GM19324 (cell line): ENCODE results near the gene MOSPD3.

Source experiments
- ATAC-seq: cut with Tn5 transposase; IDR thresholded peaks from one replicate; pipeline ENCODE4 v1.9.1; 2021; ENCODE audit warnings: mild to moderate bottlenecking, moderate library complexity; ENCODE audit not compliant: unreplicated experiment, low FRiP score

MOSPD3 gene

DNA sequence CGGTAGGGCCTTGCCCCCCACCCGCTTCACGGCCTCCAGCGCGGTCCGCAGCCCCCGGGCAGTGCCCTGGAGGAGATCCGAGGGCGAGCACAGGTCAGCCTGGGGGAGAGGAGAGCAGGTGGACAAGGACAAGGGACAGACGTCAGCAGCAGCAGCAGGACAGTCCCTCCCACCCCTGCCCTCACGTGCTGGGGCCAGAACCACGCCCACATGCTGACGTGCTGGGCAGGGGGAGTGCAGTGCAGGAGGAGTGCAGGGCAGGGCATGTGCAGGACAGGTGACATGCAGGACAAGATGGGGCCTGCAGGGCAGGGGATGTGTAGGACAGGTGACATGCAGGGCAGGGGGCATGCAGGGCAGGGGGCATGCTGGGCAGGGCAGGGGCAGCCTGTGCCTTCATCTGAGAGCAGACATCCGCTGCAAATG is 37.1 kb upstream of the MOSPD3 start:
- ATAC-seq: no peak

DNA sequence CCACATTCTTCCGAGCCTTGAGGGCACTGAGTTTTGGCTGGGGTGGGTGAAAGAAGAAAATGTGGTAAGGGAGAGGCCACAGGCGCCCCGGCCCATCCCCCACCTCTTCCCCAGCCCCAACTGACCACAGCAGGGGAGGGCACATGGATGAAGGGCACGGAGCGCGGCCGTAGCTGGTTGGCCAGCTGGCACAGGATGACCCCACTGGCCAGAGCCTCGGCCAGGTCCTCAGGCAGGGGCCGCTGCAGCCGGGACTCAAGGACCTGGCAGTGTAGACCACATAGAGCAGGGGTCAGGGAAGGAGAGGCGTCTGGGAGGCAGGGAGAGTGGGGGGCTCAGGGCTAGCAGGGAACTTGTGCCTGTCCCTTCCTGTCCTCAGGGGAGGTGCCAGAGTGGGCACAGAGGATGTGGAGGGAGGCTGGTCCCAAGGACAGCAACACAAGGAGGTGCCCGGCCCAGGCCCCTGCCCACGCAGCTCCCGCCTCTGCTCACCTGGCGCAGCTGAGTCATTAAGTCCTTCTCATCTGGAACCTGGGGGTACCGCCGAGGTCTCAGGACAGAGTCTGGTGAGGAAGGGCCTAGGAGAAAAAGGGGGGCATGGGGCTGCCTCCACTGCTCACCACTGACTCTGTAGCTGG is 36.5 kb upstream of the MOSPD3 start:
- no peak for ATAC-seq

DNA sequence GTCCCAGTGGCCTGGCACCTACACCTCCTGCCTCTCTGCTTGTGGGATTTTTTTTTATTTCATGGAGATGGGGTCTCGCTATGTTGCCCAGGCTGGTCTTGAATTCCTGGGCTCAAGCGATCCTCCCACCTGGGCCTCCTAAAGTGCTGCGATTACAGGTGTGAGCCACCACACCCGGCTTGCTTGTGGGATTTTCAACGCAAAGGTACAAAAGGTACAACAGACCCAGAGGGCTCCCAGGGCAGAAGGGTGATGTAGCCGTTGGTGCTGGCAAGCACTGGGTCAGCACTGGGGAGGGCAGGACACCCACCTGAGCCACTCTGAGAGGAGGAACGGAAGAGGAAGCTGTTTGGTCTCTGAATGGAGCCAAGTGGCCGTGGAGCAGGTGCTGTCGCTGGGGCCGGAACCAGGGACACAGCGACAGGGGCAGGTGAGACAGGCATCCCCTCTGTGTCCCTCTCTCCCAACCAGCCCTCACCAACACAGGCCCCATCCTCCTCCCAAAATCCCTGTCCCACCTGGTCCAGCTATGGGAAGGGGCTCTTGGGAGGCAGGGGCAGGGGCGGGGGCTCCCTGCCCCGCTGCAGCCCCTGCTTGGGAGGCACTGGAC is 35.9 kb upstream of the MOSPD3 start:
- ATAC-seq: no peak

DNA sequence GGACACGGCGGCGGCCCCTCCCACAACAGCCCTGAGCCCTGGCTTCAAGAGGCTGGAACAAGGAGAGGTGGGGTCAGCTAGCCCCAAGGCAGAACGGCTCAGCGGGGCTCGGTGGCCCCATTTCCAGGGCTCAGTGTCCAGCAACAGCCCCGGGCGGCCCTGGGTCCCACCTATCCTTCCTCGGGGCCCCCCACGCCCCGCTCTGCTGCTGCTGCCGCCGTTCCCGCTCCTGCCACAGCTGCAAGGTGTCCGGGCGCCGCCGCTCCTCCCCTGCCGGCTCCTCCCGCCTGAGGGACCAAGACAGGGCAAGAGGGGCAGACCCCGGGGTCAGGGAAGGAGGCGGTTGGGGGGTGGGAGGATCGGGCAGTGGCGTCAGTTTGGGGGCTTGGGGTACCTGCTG is 35.2 kb upstream of the MOSPD3 start:
- ATAC-seq: no peak

DNA sequence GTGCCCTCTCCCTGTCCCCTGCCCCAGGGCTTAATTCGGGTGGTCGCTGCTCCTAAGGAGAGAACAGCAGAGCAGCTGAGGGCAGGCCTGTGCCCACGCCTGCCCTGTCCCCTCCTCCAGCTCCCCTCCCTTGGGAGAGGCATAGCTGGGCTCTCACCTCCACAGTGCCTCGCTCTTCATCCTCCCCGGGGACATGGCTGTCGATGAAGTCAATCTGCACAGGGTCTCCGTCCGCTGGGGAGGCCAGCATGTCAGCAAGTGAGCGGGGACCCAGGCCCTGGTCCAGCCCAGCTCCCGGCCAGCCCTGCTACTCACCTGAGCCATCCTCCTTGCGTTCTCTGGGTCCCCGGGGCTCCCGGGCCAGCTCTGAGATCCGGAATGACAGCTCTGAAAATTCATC is 34.8 kb upstream of the MOSPD3 start:
- ATAC-seq: no peak

DNA sequence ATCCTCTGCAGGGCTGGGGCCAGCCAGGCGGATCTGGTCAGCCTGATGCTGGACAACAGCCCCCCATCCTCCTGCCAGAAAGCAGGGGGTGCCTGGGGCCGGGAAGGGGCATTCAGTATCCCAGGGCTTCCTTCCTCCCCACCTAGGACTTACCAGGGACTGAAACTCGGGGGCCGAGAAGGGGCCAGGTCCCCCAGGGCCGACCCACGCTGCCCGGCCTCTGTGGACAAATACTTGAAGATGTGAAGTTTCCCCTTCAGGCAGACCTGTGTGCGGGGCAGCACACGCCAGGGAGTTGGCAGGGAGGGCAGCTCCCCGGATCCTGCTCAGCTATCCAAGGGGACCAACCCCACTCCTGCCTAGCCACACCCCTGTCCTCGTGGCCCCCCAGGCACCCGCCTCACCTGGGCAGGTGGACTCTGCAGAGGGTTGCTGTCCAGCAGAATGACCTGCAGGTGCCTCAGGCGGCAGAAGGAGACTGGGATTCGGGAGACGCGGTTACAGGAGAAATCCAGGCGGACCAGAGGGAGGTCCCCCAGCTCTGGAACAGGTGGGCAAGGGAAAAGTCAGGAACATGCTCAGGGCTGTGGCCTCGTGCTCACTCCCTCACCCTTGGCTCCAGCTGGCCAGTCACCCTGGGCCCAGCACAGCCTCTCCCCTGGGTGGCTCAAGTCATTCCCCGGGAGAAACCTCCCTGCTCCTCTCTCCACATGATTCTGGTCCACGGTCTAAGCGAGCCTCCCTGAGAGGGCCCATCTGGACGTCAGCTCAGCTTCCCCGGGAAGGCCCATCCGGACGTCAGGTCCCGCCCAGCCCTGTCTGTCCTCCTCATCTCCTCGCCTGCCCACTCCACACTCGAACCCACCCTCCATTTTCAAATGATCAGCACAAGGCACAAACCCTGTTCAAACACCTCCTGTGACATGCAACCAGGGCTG is 33.8 kb upstream of the MOSPD3 start:
- ATAC-seq: no peak

DNA sequence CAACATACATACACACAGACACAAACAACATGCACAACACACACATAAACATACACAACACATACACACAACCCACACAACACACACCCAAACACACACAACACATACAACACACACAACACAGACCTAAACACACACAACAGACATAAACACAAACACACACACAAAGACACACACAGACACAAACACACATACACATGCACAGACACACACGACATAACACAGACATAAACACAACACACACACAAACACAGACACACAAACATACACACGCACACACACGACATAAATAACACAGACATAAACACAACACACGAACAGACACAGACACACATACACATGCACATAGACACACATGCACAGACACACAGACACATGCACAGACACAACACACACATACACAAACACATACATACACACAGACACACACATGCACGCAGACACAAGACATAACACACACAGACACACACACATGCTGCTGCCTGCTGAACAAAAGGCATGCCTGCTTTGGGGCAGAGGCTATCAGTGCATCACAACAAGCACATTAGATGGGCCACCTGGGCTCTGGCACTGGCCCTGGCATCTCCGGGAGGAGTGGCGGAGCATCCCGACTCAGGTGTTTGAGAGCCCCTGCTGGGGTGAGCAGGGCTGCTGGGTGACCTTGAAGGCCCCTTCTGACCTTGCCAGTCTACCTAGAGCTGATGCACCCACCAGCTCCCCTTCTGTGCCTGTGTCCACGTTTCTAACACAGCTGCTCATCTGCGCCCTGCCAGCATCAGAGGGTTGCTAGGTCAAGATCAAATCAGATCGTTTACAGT is 31.7 kb upstream of the MOSPD3 start:
- ATAC-seq: no peak

DNA sequence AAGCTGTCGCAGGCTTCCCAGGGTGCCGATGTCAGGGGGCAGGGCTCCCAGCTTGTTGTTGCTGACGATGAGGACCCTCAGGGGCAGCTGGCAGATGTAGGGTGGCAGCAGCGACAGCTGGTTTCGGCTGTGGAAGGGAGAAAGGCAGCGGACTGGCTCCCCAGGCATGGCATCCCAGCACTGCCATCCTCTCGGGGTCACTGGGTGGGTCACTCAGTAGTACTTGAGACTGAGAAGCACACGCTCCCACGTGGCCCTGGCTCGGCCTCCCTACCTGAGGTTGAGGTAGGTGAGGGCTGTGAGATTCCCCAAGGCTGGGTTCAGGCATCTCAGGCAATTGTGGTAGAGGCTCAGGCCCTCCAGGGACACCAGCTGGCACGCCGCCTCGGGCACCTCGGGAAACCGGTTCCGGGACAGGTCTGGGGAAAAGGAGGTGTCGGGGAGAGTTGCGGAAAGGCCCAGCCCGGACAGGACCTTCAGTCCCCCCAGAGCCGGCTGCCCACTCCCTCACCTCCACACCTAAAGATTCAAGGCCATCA is 30.2 kb upstream of the MOSPD3 start:
- no peak for ATAC-seq

DNA sequence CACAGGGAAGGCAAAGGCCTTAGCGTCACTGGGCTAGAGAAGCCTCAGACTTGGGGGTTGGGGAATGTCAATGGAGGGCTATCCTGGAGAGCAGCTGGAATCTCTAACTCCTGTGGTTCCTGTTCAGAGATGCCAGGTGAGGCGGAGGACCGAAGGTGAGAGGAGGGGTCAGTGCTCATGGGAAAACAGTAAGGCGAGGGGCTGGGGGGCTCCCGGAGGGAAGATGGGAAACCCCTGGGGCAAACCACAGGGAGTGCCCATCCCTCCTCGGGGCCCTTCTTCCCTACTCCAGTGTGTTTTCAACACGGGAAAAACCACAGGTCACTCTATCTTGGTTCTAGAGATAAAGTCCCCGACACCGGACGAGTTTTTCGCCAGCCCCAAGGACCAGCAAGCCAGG is 29.7 kb upstream of the MOSPD3 start:
- ATAC-seq: no peak

DNA sequence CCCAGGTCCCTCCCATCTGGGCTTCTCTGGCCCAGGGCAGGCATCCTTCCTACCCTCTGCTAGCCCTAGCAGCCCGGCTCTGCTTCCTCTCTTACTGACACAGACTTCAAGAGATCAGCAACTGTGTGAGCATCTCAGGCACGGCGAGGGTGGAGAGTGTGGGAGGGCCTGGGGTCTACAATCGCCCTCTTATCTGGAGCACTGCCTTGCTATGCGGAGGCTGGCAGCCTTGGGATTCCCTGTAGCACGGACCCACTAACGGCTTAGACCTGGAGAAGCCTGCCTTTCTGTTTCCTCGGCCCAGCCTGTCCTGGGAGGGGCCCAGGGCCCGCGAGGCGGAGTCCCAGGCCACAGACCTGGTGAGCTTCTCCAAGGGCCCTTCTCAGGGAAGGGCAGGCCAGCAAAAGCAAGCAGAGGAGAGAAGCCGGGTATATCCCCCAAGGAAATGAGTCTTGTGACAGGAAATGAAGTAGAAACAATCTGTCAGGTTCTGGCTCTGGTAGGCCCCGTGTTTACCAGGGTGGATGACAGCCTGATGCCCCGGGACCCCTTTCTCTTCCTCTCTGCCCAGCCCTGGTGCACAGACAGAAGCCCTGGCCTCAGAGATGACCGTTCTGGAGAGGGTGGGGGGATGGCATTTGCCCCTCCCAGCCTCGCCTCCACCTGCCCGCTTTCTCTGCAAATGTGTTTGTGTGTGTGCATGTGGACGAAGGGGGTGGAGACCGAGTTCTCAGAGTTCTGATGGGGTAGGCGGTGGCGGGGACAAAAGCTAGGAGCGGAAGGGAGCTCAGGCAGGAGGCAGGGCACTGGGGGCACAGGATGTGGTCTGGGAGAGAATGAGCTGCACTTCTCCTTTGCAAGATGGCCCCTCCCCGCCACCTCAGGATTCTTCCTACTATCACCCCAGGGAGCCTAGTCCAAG is 28.9 kb upstream of the MOSPD3 start:
- no peak for ATAC-seq

DNA sequence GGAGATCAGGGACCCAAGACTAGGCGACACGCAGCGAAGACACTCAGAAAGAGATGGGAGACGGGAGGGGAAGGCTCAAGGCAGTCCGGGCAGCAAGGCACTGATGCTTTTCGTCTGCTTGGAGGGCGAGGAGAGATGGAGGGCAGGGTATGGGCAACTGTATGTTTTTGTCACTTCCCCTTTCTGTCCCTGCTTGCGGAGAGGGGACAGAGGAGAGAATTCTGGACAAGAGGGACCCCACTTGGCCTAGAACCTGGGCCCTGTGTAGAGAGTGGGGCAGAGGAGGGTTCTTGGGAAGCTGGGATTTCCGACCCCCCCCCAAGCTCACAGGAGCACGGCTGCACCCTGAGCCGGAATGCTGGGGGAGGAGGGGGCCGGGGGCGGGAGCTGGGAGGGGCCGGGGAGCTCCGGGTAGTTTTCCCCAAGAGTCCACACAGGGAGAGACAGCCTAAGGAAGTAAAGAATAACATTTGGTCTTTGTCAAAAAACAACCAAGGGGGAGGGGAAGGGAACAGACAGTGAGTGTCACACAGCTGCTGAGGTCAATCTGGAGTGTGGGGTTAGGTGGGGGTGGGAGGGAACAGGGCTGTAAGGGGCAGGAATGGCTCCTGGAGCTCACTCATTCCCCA is 28.2 kb upstream of the MOSPD3 start:
- no peak for ATAC-seq

DNA sequence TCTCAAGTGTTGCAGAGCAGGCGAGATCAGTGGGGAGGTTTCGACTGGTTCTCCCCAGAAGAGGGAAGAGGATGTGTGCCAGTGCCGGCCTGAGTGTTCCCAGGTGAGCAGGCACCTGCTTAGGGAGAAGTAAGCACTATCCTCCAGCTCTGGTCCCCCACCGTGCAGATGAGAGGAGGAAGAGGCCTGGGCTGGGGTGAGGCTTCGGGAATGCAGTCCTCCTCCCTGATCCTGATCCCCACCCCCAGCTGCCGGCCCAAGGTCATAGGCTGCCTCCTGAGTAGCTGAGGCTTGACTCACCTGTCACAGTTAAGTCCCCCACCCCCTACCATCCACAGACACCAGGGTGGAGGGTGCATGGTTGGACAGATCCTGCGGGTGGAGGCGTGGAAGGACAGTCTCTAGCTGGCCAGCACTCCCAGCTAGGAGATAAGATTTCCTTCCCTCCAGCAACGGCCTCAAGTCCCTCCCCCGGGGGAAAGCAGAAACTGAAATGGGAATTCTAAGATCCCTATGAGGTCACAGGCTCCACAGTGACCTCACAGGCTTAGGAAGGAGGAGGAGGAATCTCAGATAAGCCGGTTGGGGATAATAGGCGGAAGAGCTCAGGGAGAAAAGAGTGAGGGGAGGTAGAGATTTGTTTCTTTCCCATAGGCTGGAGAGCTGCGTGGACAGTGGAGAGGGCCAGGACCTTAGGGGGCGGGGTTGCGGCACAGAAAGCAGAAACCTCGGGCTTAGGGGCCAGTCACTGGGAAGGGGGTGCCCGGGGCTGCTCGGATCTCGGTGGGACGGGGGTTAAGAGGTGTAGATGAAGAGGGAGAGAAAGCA is 27.4 kb upstream of the MOSPD3 start:
- no peak for ATAC-seq

DNA sequence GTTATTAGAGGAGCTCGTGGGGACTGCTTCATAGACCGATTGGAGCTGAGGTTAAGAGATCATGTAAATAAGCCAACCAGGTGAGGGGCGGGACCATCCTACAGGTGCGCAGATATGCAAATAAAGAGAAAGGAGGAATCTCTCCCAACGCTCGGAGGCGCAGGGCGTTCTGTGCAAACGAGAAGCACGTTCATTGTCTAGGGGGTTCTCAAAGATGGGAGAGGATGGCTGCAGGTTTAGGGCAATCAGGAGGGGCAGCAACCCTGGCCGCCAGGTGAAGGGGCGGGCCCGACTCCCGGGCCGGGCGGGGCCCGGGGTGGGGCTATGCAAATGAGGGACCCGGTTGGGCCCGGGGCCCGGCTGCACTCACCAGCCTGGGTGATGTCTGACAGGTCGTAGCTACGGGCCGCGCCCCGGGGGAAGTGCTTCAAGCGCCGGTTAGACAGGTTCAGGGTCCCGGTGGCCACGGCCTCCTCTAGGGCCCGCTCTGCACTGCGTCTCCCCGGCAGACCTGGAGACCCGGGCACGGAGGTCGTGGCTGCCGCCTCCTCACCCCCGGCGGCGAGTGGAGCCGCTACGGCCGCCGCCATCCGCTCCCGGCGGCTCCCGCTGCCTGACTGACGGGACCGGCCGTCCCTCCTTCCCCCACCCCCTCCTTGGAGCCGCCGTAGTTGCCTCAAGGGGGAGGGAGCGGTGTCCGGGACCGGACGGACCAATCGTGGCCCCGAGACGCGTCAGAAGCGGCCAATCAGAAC is 26.7 kb upstream of the MOSPD3 start, which contains the start of gene LRCH4:
LRCH4 (minus strand) TSS at position 619 of the 755 bp plus-strand sequence; CDS start at position 590, 29 bp downstream.
- peak; percentile 29 for ATAC-seq

DNA sequence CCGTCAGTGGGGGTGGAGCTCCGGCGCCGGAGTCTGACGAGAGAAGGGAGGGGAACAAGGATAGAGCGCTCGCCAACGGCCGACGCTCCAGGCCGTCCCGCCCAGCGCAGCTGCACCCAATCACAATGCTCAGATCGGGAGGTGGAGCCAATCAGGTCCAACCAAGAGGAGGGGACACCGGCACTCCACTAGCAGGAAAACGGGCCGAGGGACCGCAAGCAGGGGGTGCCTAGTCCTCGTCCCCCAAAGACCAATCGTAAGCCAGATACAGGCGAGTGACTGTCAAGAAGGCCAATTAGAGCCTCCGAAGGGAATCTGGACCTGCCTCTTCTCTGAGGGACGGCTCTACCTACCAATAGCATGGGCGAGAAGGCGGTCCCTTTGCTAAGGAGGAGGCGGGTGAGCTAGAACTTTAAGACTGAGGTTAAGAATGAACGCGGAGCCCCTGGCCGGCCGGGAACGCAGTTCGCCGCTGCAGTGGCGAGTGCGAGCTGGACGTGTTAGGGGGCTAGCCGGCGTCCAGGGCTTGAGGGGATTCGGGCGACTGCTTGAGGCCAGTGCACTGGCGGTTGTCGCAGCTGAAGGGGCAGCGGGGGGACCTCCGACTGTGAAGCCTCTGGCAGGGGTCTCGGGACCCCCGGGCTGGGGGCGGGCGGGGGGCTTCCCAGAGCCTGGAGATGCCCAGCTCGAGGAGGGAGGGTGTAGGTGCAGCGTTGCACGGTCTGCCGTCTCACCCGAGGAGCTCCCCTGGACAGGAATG is 25.9 kb upstream of the MOSPD3 start, which contains the start of gene FBXO24:
FBXO24 (plus strand) TSS at position 63 of the 760 bp plus-strand sequence; CDS start at position 361, 298 bp downstream.
- peak; percentile 92 for ATAC-seq

DNA sequence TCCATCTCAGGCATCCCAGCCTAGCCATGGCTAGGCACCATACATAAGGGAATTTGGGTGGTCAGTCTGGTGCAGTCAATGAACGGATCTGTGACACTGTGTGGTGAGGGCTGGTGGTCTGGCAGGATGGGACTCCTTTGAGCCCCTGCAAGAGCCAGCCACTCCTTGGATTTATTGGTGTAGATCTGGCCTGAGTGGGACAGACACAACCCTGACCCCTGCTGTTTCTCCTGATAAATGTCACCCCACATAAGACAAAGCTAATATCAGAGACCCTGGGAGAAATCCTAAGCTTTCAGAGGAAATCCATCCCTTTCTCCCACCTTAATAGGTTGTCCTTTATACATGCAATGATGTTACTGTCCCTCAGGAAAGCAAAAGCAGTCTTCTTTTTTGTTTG is 23.9 kb upstream of the MOSPD3 start:
- ATAC-seq: no peak

DNA sequence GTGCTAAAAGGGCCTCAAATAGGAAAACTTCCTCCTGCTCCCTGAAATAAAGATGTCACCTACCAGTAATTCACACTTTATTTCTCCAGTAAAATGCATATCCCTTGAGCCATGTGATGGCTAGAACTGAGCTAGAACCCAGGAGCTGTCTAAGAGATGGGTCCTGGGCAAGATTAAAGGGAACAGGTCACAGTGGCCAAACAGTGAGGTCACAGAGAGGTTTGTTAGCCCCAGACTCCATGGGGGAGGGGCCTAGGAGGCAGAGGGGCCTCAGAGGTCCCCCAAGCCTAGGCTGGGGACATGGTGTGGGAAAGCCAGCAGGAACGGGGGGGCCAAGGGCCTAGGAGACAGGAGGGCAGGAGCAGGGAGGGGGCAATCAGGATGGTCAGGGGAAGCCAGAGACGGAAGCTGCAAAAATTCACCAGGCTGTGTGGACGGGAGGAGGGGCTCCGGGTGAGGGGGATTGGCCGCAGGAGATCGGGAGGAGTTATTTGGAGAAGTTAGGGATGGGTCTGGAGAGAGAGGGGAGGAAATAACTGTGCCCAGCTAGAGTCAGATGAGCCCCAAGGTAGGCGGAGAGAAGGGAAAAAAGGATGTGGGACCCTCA is 22.9 kb upstream of the MOSPD3 start:
- no peak for ATAC-seq
